ENCODE measurements around the gene DAPK1.

Gene DAPK1

DNA sequence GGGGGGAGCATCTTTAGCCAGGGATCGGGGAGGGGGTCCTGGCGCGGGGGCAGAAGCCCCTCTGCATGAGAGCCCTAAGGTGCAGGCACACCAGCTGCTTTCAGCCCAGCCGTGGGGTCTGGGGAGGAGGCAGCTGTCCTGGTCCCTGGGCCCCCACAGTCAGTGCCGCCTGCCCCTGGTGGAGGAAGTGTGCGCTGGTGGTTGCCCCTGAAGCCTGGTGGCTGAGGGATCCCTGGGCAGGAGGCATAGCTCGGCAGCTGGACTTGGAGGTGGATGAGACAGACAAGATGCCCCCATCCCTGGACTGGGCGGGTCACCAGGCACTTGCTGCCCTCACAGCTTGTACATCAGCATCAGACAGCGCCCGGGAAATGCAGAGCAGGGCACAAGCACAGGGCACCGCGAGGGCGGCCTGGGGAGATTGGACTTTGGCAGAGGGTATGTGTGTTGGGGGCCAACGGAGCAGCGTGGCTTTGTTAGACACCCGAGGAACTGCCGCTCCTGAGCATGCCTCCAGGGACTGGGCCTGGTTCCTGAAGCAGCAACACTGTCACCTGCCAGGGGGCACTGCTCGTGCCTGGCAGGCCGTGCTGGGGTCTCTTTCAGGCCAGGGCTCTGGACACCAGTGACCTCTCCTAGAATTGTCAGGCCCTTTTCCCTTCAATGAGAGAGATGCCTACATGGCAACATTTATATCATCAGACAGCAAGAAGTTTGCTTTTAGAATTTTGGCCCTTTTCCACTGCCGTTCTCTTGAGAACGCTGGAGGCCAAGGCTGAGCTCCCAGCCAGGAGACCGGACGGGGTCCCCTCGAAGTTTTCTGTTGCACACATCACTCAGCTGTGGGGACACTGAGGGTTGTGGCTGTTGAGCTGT lies 186.3 kb downstream of the DAPK1 start:
- H3K4me3 ChIP-seq (replicated peaks; ENCODE audit: low read depth, low read length): no peak overlapping the region
- TF ChIP-seq, protein P1, sequence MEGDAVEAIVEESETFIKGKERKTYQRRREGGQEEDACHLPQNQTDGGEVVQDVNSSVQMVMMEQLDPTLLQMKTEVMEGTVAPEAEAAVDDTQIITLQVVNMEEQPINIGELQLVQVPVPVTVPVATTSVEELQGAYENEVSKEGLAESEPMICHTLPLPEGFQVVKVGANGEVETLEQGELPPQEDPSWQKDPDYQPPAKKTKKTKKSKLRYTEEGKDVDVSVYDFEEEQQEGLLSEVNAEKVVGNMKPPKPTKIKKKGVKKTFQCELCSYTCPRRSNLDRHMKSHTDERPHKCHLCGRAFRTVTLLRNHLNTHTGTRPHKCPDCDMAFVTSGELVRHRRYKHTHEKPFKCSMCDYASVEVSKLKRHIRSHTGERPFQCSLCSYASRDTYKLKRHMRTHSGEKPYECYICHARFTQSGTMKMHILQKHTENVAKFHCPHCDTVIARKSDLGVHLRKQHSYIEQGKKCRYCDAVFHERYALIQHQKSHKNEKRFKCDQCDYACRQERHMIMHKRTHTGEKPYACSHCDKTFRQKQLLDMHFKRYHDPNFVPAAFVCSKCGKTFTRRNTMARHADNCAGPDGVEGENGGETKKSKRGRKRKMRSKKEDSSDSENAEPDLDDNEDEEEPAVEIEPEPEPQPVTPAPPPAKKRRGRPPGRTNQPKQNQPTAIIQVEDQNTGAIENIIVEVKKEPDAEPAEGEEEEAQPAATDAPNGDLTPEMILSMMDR (IDR thresholded peaks at IDR 0.05; ENCODE audit: low read depth, low read length, missing control alignments): no peak
- DNase-seq (ENCODE audit: extremely low read depth, low read depth): no peak

DNA sequence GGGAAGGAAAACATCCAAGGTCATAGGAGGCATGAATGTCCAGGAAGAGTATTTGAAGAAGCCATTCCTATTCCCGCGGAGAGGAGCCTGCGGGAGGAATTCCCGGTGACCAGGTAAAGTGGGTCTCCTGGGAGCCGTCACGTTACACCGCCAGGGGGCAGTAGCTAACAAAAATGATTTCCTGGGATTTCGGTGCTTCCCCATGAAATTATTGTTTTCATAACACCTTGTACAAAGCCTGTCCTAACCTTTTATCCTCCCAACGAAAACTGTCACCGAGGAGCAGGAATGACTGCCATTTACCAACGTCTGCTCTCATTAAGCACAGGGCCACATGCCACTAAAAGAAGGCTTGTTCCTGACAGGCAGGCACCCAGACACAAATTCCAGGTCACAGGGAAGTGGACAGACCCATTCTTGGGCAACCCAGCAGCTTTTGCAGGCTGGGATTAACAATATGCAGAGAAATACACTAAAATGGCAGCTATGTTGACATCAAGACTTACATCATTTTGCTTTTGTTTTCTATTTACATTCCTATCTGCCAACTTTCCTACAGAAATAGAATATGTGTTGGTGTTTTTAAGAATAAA lies 187.1 kb downstream of the DAPK1 start:
- TF ChIP-seq, protein P1 (IDR thresholded peaks at IDR 0.05; ENCODE audit: low read depth, low read length, missing control alignments): peak; percentile 78
- no peak for DNase-seq (ENCODE audit: extremely low read depth, low read depth)
- no peak overlapping the region for H3K4me3 ChIP-seq (replicated peaks; ENCODE audit: low read depth, low read length)

DNA sequence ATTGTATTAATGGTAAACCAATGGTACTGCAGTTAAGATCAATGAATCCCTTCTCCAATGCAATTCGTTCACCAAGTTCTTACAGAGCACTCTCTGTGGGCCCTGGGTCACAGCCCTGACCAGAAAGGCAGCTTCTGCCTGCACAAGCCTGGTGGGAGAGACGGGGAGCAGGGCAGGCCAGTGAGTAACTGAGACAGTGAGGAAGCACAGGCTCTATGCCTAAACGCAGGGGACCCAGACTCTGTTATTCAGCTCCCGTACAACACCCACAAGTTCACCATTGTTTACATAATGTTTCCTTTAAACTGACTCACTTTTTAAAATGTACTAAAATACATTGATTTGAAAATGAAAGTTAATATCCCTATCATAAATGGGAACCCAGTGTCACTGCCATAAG lies 187.8 kb downstream of the DAPK1 start:
- TF ChIP-seq, protein P1 (IDR thresholded peaks at IDR 0.05; ENCODE audit: low read depth, low read length, missing control alignments): no peak
- H3K4me3 ChIP-seq (replicated peaks; ENCODE audit: low read depth, low read length): no peak overlapping the region
- DNase-seq (ENCODE audit: extremely low read depth, low read depth): no peak

DNA sequence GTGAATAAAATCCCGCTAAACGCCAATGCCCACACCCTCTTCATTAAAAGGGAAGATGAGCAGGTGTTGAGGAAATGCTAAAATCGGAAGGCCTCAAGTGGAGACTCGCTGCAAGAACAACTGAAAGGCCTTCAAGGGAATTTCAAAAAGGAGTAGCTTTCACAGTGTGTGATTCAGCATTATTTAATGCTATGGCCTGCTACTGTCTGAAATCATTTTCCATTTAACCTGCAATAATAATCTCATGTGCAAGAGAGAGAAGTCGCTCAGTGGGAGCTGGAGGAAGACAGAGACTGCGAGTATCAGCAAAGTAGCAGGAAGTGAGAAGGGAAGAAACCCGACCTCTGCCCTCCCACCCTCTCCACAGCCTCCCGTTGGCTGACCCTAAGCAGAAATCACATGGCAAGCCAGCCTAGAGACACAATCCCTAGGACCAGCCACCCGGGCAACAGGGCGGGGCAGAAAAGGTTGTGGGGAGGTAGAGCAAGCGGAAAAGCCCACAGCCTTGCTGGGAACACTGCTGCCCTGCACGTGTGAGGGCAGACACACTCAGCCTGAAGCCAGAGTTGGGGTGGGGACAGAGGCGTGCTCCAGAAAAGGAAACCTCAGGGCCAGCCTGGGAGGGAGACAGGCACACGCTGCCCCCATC lies 188.3 kb downstream of the DAPK1 start:
- H3K4me3 ChIP-seq (replicated peaks; ENCODE audit: low read depth, low read length): no peak overlapping the region
- DNase-seq (ENCODE audit: extremely low read depth, low read depth): no peak
- TF ChIP-seq, protein P1 (IDR thresholded peaks at IDR 0.05; ENCODE audit: low read depth, low read length, missing control alignments): no peak

DNA sequence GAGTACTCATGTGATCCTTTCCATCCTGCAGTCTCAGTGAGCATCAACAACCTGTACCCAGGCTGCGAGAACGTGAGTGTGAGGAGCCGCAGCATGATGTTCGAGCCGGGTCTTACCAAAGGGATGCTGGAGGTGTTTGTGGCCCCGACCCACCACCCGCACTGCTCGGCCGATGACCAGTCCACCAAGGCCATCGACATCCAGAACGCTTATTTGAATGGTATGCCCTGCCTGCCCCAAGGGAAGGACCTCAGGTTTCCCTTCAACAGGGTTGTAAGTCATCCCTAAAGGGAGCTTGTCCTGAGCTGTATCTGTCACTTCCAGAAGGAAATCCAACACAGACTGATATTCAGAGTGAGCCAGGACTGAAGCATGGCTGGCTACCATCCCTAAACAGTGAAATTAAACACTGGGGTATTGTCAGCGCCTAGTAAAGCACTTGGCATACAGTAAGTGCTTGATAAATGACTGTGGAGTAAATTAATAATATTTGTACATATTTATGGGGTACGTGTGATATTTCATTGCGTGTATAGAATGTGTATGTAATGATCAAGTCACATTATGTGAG lies 188.9 kb downstream of the DAPK1 start:
- TF ChIP-seq, protein P1 (IDR thresholded peaks at IDR 0.05; ENCODE audit: low read depth, low read length, missing control alignments): no peak
- no peak overlapping the region for H3K4me3 ChIP-seq (replicated peaks; ENCODE audit: low read depth, low read length)
- DNase-seq (ENCODE audit: extremely low read depth, low read depth): no peak

DNA sequence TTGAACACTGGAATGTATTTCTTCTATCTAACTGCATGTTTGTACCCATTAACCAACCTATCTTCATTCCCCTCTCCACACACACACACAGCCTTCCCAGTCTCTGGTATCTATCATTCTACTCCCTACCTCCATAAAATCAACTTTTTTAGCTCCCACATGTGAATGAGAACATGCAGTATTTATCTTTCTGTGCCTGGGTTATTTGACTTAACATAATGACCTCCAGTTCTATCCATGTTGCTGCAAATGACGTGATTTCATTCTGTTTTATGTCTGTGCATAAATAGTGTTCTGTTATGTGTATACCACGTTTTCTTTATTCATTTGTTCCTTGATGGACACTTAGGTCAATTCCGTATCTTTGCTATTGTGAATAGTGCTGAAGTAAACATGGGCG lies 189.5 kb downstream of the DAPK1 start:
- H3K4me3 ChIP-seq (replicated peaks; ENCODE audit: low read depth, low read length): no peak overlapping the region
- TF ChIP-seq, protein P1 (IDR thresholded peaks at IDR 0.05; ENCODE audit: low read depth, low read length, missing control alignments): no peak

More for the DNA sequence above, 189.5 kb downstream of the DAPK1 start:
- DNase-seq (ENCODE audit: extremely low read depth, low read depth): no peak

Measured in HFF-Myc (cell line).